HepG2 (cell line): ENCODE results near the gene PC. TPM values are rescaled to one million over a fixed set of nuclear protein-coding genes. Genes with fewer than 3 reads are reported as not detected.

Experiments used
- ATM ChIP-seq: fragments of 450-650 bp; IDR thresholded peaks from 2 replicates; pipeline ENCODE4 v1.7.1; 2017; ENCODE audit warnings: mild to moderate bottlenecking, borderline replicate concordance
- GFI1 ChIP-seq: sonication (generic); formaldehyde crosslinking; IDR thresholded peaks from 2 replicates; pipeline ENCODE4 v1.5.0; 2020; ENCODE audit warnings: missing genetic modification reagents, mild to moderate bottlenecking, borderline replicate concordance
- HDAC1 ChIP-seq: sonication (generic); formaldehyde crosslinking; IDR thresholded peaks from 2 replicates; pipeline ENCODE4 v1.5.1; 2020; ENCODE audit warnings: mild to moderate bottlenecking, missing genetic modification reagents
- IKZF4 ChIP-seq: sonication (generic); formaldehyde crosslinking; IDR thresholded peaks from 2 replicates; pipeline ENCODE4 v1.5.1; 2020; ENCODE audit warnings: borderline replicate concordance, mild to moderate bottlenecking, low read depth, missing genetic modification reagents; ENCODE audit errors: not compliant biosample characterization
- KLF12 ChIP-seq: sonication (generic); formaldehyde crosslinking; IDR thresholded peaks from 2 replicates; pipeline ENCODE4 v1.4.0; 2020; ENCODE audit warnings: missing genetic modification reagents, borderline replicate concordance
- NCOR1 ChIP-seq: fragments of 200-600 bp; sonication (generic); IDR thresholded peaks from 2 replicates; pipeline ENCODE4 v1.7.0; 2017; ENCODE audit warnings: antibody characterized with exemption, low read length, borderline replicate concordance
- NR2F2 ChIP-seq: IDR thresholded peaks from 2 replicates; pipeline ENCODE4 v1.6.1; 2012; ENCODE audit warnings: low read depth, inconsistent platforms, borderline replicate concordance
- SKI ChIP-seq: fragments of 450-650 bp; IDR thresholded peaks from one replicate; pipeline ENCODE4 v1.6.1; 2018; ENCODE audit warnings: mild to moderate bottlenecking; ENCODE audit not compliant: partially characterized antibody
- ZNF503 ChIP-seq: sonication (generic); formaldehyde crosslinking; IDR thresholded peaks from 2 replicates; pipeline ENCODE4 v1.4.0; 2020; ENCODE audit warnings: missing genetic modification reagents
- ZNF746 ChIP-seq: sonication (generic); formaldehyde crosslinking; IDR thresholded peaks from 2 replicates; pipeline ENCODE4 v1.8.0; 2022; ENCODE audit warnings: mild to moderate bottlenecking, missing genetic modification reagents
- polyA plus RNA-seq, 8 experiments: library from polyadenylated mRNA; depleted of rRNA in 3 of 8; stranded (reverse) in 7 of 8; unstranded in 1 of 8; fragments of >200 nt; fragmentation: Illumina TruSeq in 4 of 8; extraction: Trizol in 4 of 8; gene quantifications; 2 replicates each; pipeline versions ENCODE4 v1.2.1 to v1.2.3, GENCODE V29; 2011 to 2016; ENCODE audit warnings: low read depth in 4 of 8, missing spikeins in 1 of 8, mixed read lengths in 1 of 8; ENCODE audit not compliant: insufficient read depth in 1 of 8
- total RNA-seq, 5 experiments: library from RNA; depleted of rRNA; stranded (reverse); fragments of >200 nt; fragmentation: Illumina TruSeq; extraction: Trizol; gene quantifications; 2 replicates each; pipeline ENCODE4 v1.2.3, GENCODE V29; 2016; ENCODE audit warnings: low read depth in 1 of 5
- TF ChIP-seq, protein P1 (sequence below): sonication (generic); formaldehyde crosslinking; IDR thresholded peaks from 2 replicates; pipeline ENCODE4 v1.4.0; 2020; ENCODE audit warnings: missing genetic modification reagents, borderline replicate concordance

Gene PC
- total and polyA plus RNA-seq, 2 of the 13 experiments (the other 11 are each of a cell fraction or from before 2014, with no cell fraction given), result 29.0 to 39.0 TPM

GRCh38 chr11:66879999-66880398, 78.2 kb downstream of the PC start (continued):
- TF ChIP-seq ZNF503 (CRISPR knock-in tag) (no peak), KLF12 (CRISPR knock-in tag) (no peak), NCOR1 (no peak), GFI1 (CRISPR knock-in tag) (no peak), ATM (no peak), SKI (no peak), HDAC1 (CRISPR knock-in tag) (no peak), IKZF4 (no peak), NR2F2 (no peak), ZNF746 (CRISPR knock-in tag) (no peak)
- TF ChIP-seq, protein P1, sequence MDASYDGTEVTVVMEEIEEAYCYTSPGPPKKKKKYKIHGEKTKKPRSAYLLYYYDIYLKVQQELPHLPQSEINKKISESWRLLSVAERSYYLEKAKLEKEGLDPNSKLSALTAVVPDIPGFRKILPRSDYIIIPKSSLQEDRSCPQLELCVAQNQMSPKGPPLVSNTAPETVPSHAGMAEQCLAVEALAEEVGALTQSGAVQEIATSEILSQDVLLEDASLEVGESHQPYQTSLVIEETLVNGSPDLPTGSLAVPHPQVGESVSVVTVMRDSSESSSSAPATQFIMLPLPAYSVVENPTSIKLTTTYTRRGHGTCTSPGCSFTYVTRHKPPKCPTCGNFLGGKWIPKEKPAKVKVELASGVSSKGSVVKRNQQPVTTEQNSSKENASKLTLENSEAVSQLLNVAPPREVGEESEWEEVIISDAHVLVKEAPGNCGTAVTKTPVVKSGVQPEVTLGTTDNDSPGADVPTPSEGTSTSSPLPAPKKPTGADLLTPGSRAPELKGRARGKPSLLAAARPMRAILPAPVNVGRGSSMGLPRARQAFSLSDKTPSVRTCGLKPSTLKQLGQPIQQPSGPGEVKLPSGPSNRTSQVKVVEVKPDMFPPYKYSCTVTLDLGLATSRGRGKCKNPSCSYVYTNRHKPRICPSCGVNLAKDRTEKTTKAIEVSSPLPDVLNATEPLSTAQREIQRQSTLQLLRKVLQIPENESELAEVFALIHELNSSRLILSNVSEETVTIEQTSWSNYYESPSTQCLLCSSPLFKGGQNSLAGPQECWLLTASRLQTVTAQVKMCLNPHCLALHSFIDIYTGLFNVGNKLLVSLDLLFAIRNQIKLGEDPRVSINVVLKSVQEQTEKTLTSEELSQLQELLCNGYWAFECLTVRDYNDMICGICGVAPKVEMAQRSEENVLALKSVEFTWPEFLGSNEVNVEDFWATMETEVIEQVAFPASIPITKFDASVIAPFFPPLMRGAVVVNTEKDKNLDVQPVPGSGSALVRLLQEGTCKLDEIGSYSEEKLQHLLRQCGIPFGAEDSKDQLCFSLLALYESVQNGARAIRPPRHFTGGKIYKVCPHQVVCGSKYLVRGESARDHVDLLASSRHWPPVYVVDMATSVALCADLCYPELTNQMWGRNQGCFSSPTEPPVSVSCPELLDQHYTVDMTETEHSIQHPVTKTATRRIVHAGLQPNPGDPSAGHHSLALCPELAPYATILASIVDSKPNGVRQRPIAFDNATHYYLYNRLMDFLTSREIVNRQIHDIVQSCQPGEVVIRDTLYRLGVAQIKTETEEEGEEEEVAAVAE (CRISPR knock-in tag), result no peak
